HFFc6 (cell line): ENCODE data around the gene NAA10. TPM values are rescaled to one million over a fixed set of nuclear protein-coding genes. Genes with fewer than 3 reads are reported as not detected.

ENCODE experiments used
- DNase-seq: peaks from one replicate; pipeline ENCODE4 v3.0.0-alpha.2; 2018
- H3K27ac Mint-ChIP-seq: 2 replicates; pipeline ENCODE4 v1.8.0; 2020; ENCODE audit warnings: mild to moderate bottlenecking, mixed read lengths
- H3K27me3 Mint-ChIP-seq: 2 replicates; pipeline ENCODE4 v1.8.0; 2021; ENCODE audit warnings: mild to moderate bottlenecking, moderate library complexity, mixed read lengths; ENCODE audit not compliant: insufficient read depth
- H3K36me3 Mint-ChIP-seq: 2 replicates; pipeline ENCODE4 v1.8.0; 2021; ENCODE audit warnings: low read depth, mixed read lengths
- H3K4me1 Mint-ChIP-seq: 2 replicates; pipeline ENCODE4 v1.8.0; 2020; ENCODE audit warnings: low read depth, mixed read lengths
- H3K4me3 Mint-ChIP-seq: 2 replicates; pipeline ENCODE4 v1.8.0; 2020; ENCODE audit warnings: mild to moderate bottlenecking, moderate library complexity, mixed read lengths
- H3K9me3 Mint-ChIP-seq: 2 replicates; pipeline ENCODE4 v1.8.0; 2020; ENCODE audit warnings: mild to moderate bottlenecking, mixed read lengths
- CTCF ChIP-seq: fragments of 200-600 bp; sonication (generic); IDR thresholded peaks from 2 replicates; pipeline ENCODE4 v1.5.0; 2021; ENCODE audit warnings: antibody characterized with exemption, mild to moderate bottlenecking
- total RNA-seq, 6 experiments: library from RNA; stranded (reverse); fragmentation: NEBNext Ultra II Directional; extraction: Animal tissue kit (Norgen Biotek cat#: 25700); gene quantifications; 2 replicates in 1 of 6; 3 replicates in 5 of 6; pipeline ENCODE4 v1.2.3, GENCODE V29; 2021

Gene NAA10
- total RNA-seq, 6 experiments from 2014 or later, result 130 to 160 (median 146) TPM

- peaks cover 5% of the 10 kb centered on the region; the same call in 1 of the 2 replicates for H3K36me3 Mint-ChIP-seq
- peak overlapping the region; percentile 26; the same call in 1 of the 2 replicates for H3K27ac Mint-ChIP-seq
- H3K27me3 Mint-ChIP-seq, result peaks cover 2% of the 10 kb centered on the region; the same call in 1 of the 2 replicates
- H3K9me3 Mint-ChIP-seq, result no peaks in the 10 kb centered on the region
- peaks cover 20% of the 10 kb centered on the region for H3K4me1 Mint-ChIP-seq
- DNase-seq, result no peak
- TF ChIP-seq CTCF, result no peak
- no peak overlapping the region for H3K4me3 Mint-ChIP-seq
Measured at GRCh38 chrX:153929576-153929975, 5.3 kb downstream of the NAA10 start.

- Mint-ChIP-seq H3K36me3 (peaks cover 5% of the 10 kb centered on the region; the same call in 1 of the 2 replicates), H3K4me3 (no peak overlapping the region; the same call in 1 of the 2 replicates), H3K9me3 (no peaks in the 10 kb centered on the region), H3K27ac (no peak overlapping the region; the same call in 1 of the 2 replicates), H3K4me1 (peaks cover 25% of the 10 kb centered on the region), H3K27me3 (peaks cover under 1% of the 10 kb centered on the region; the same call in 1 of the 2 replicates)
- no peak for TF ChIP-seq CTCF
- DNase-seq, result no peak
Measured at GRCh38 chrX:153928846-153929245, 6.0 kb downstream of the NAA10 start.

- Mint-ChIP-seq H3K36me3 (peaks cover 5% of the 10 kb centered on the region; the same call in 1 of the 2 replicates), H3K27me3 (no peaks in the 10 kb centered on the region), H3K4me1 (peaks cover 25% of the 10 kb centered on the region), H3K9me3 (no peaks in the 10 kb centered on the region), H3K27ac (peak overlapping the region; percentile 87), H3K4me3 (peak overlapping the region; percentile 85)
- TF ChIP-seq CTCF, result peak; percentile 37; the same call in 1 of the 2 replicates
- DNase-seq, result peak; percentile 96
Measured at GRCh38 chrX:153927922-153928760, 6.7 kb downstream of the NAA10 start.

- Mint-ChIP-seq H3K9me3 (no peaks in the 10 kb centered on the region), H3K36me3 (peaks cover 5% of the 10 kb centered on the region; the same call in 1 of the 2 replicates), H3K4me1 (peaks cover 25% of the 10 kb centered on the region), H3K27ac (peak overlapping the region; percentile 87), H3K4me3 (peak overlapping the region; percentile 83), H3K27me3 (no peaks in the 10 kb centered on the region)
- no peak for DNase-seq
- no peak for TF ChIP-seq CTCF
Measured at GRCh38 chrX:153927672-153927921, 7.2 kb downstream of the NAA10 start.

- DNase-seq, result no peak
- peaks cover 25% of the 10 kb centered on the region for H3K4me1 Mint-ChIP-seq
- H3K4me3 Mint-ChIP-seq, result peak overlapping the region; percentile 83
- no peak for TF ChIP-seq CTCF
- peak overlapping the region; percentile 87 for H3K27ac Mint-ChIP-seq
- H3K27me3 Mint-ChIP-seq, result no peaks in the 10 kb centered on the region
- H3K36me3 Mint-ChIP-seq, result peaks cover 5% of the 10 kb centered on the region; the same call in 1 of the 2 replicates
- no peaks in the 10 kb centered on the region for H3K9me3 Mint-ChIP-seq
Measured at GRCh38 chrX:153926858-153927671, 7.8 kb downstream of the NAA10 start.
